ENCODE data around the gene VDR. TPM values are rescaled to one million over a fixed set of nuclear protein-coding genes. Genes with fewer than 3 reads are reported as not detected.

VDR gene
- total RNA-seq (10 to 100 TPM in 1 of 7 donors, 1 to 10 TPM in 6; 5.5 to 10.5 (median 6.4) TPM), polyA plus RNA-seq (under 1 TPM; 0.70 to 0.89 (median 0.83) TPM)
- long read RNA-seq, donor 1, result 0 reads
- long read RNA-seq, donor 2, result 0 reads

- Histone ChIP-seq H3K4me1 (peaks cover 27 to 60% (median 54%) of the 10 kb centered on the region in 6 donors), H3K36me3 (no peaks in the 10 kb centered on the region), H3K9me3 (no peaks in the 10 kb centered on the region), H3K27me3 (replicated peaks in 1 of 7) (peaks cover 0 to 58% (median 4%) of the 10 kb centered on the region in 7 donors), H3K4me3 (peak within 1 kb of the TSS; percentile 47 to 77 (median 56)), H3K27ac (peak within 1 kb of the TSS in 7 of 8 donors; percentile 65 to 91 (median 76))
- TF ChIP-seq CTCF (IDR thresholded peaks at IDR 0.05 in 8 of 11, conservative IDR thresholded peaks at IDR 0.05 in 3 of 11) (peak in 5 of 11 experiments; percentile 0 to 29 (median 19)), POLR2AphosphoS5 (IDR thresholded peaks at IDR 0.05) (peak; percentile 21 to 78 (median 78)), POLR2A (IDR thresholded peaks at IDR 0.05) (no peak)
- peak; percentile 94 for DNase-seq
- intact Hi-C loops (cut with DNase I; ENCODE audit: low total_unique reads), result no loop called here
- 1 to 4% (median 2%) methylated on average over 46 to 79 of the region's 79 CpGs for WGBS, 5 donors
Observed at GRCh38 chr12:47904713-47905709, at the start of gene VDR. Gene VDR (minus strand): TSS chr12:47904994. CDS start chr12:47879113, 25,881 bp downstream.

- intact Hi-C loops (cut with DNase I; ENCODE audit: low total_unique reads), result no loop called here
- WGBS, 5 donors, result 93 to 96% (median 95%) methylated on average over 5 to 8 of the region's 8 CpGs; no CpG with 5 or more reads in 1 of the 5 donors
- peak; percentile 62 for DNase-seq
Observed at GRCh38 chr12:47954058-47954457, 49.3 kb upstream of the VDR start.

GRCh38 chr12:47950856-47951468 is 46.2 kb upstream of the VDR start:
- Histone ChIP-seq H3K36me3 (no peaks in the 10 kb centered on the region), H3K4me3 (no peak overlapping the region), H3K9me3 (no peaks in the 10 kb centered on the region), H3K27ac (no peak overlapping the region), H3K4me1 (peaks cover 0 to 30% (median 16%) of the 10 kb centered on the region in 6 donors), H3K27me3 (replicated peaks in 1 of 7) (peaks cover 0 to 6% (median 0%) of the 10 kb centered on the region in 7 donors)
- 78 to 87% (median 79%) methylated on average over 8 of the region's 8 CpGs for WGBS, 5 donors
- intact Hi-C loops (cut with DNase I; ENCODE audit: low total_unique reads), result no loop called here
- TF ChIP-seq POLR2AphosphoS5 (IDR thresholded peaks at IDR 0.05) (no peak), POLR2A (IDR thresholded peaks at IDR 0.05) (no peak), CTCF (IDR thresholded peaks at IDR 0.05 in 8 of 11, conservative IDR thresholded peaks at IDR 0.05 in 3 of 11) (no peak)
- DNase-seq, result peak; percentile 29

More at GRCh38 chr12:47954058-47954457, 49.3 kb upstream of the VDR start:
- Histone ChIP-seq H3K9me3 (peaks cover 0 to 15% (median 10%) of the 10 kb centered on the region in 8 donors), H3K27me3 (replicated peaks in 1 of 7) (peaks cover 0 to 6% (median 0%) of the 10 kb centered on the region in 7 donors), H3K36me3 (no peaks in the 10 kb centered on the region), H3K4me1 (peaks cover 0 to 11% (median 6%) of the 10 kb centered on the region in 6 donors), H3K27ac (peak overlapping the region in 3 of 8 donors; percentile 36 to 66 (median 40)), H3K4me3 (no peak overlapping the region)
- TF ChIP-seq POLR2A (IDR thresholded peaks at IDR 0.05) (no peak), CTCF (IDR thresholded peaks at IDR 0.05 in 8 of 11, conservative IDR thresholded peaks at IDR 0.05 in 3 of 11) (no peak), POLR2AphosphoS5 (IDR thresholded peaks at IDR 0.05) (no peak)

Measured in spleen (tissue), 13 donors.